ENCODE data around the gene BEGAIN. TPM values are rescaled to one million over a fixed set of nuclear protein-coding genes. Genes with fewer than 3 reads are reported as not detected.
A peak's percentile ranks its signal among the peaks of the same experiment; 100 is the strongest.

The BEGAIN gene
- total and polyA plus RNA-seq, 11 donors, result 0.14 to 2.8 (median 0.75) TPM

GRCh38 chr14:100575266-100575995 is 11.8 kb downstream of the BEGAIN start:
- TF ChIP-seq, protein P1, sequence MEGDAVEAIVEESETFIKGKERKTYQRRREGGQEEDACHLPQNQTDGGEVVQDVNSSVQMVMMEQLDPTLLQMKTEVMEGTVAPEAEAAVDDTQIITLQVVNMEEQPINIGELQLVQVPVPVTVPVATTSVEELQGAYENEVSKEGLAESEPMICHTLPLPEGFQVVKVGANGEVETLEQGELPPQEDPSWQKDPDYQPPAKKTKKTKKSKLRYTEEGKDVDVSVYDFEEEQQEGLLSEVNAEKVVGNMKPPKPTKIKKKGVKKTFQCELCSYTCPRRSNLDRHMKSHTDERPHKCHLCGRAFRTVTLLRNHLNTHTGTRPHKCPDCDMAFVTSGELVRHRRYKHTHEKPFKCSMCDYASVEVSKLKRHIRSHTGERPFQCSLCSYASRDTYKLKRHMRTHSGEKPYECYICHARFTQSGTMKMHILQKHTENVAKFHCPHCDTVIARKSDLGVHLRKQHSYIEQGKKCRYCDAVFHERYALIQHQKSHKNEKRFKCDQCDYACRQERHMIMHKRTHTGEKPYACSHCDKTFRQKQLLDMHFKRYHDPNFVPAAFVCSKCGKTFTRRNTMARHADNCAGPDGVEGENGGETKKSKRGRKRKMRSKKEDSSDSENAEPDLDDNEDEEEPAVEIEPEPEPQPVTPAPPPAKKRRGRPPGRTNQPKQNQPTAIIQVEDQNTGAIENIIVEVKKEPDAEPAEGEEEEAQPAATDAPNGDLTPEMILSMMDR (IDR thresholded peaks at IDR 0.05), result no peak
- no peak for TF ChIP-seq POLR2A (IDR thresholded peaks at IDR 0.05)
- intact Hi-C loops (cut with DNase I), result no loop called here
- DNase-seq (peak in 3 of 5 donors; percentile 13 to 35 (median 16)), ATAC-seq (no peak)
- H3K4me3 ChIP-seq, result no peak overlapping the region
- peaks cover 0 to 39% (median 19%) of the 10 kb centered on the region in 9 donors for H3K27me3 ChIP-seq
- no peaks in the 10 kb centered on the region for H3K36me3 ChIP-seq
- no peaks in the 10 kb centered on the region for H3K4me1 ChIP-seq
- WGBS, 4 donors, result 72 to 84% (median 80%) methylated on average over 9 to 11 of the region's 11 CpGs
- no peak overlapping the region for H3K27ac ChIP-seq
- H3K9me3 ChIP-seq, result peaks cover 0 to 7% (median 0%) of the 10 kb centered on the region in 12 donors

GRCh38 chr14:100574642-100575031 is 12.6 kb downstream of the BEGAIN start:
- no peaks in the 10 kb centered on the region for H3K36me3 ChIP-seq
- H3K27ac ChIP-seq, result no peak overlapping the region
- peaks cover 0 to 7% (median 0%) of the 10 kb centered on the region in 12 donors for H3K9me3 ChIP-seq
- no peak for TF ChIP-seq POLR2A (IDR thresholded peaks at IDR 0.05)
- TF ChIP-seq, protein P1 (IDR thresholded peaks at IDR 0.05), result no peak
- WGBS, 4 donors, result 67 to 78% (median 75%) methylated on average over 7 of the region's 7 CpGs
- intact Hi-C loops (cut with DNase I), result no loop called here
- DNase-seq (no peak), ATAC-seq (no peak)
- H3K4me3 ChIP-seq, result no peak overlapping the region
- peaks cover 2 to 46% (median 25%) of the 10 kb centered on the region in 9 donors for H3K27me3 ChIP-seq
- H3K4me1 ChIP-seq, result no peaks in the 10 kb centered on the region

GRCh38 chr14:100573757-100574641 is 13.2 kb downstream of the BEGAIN start:
- Histone ChIP-seq H3K4me3 (no peak overlapping the region), H3K9me3 (peaks cover 0 to 7% (median 0%) of the 10 kb centered on the region in 12 donors), H3K36me3 (no peaks in the 10 kb centered on the region), H3K27me3 (peaks cover 8 to 53% (median 31%) of the 10 kb centered on the region in 9 donors), H3K4me1 (peaks cover 0 to 6% (median 0%) of the 10 kb centered on the region in 12 donors), H3K27ac (no peak overlapping the region)
- ATAC-seq (no peak), DNase-seq (peak in 2 of 5 donors; percentile 21 to 42)
- WGBS, 4 donors, result 69 to 80% (median 78%) methylated on average over 24 to 27 of the region's 27 CpGs
- intact Hi-C loops (cut with DNase I), result no loop called here
- TF ChIP-seq, protein P1 (IDR thresholded peaks at IDR 0.05), result no peak
- TF ChIP-seq POLR2A (IDR thresholded peaks at IDR 0.05), result no peak

All from heart left ventricle (tissue), 16 donors.